Spleen (tissue), 7 donors: ENCODE measurements around the gene JAKMIP3.

ENCODE experiments used
- POLR2AphosphoS5 ChIP-seq, 3 donors: sonication (generic); formaldehyde crosslinking; IDR thresholded peaks; one replicate each; pipeline ENCODE4 v1.5.1; 2017; ENCODE audit warnings: antibody characterized with exemption in 3 of 3
- TF ChIP-seq, protein P1 (sequence below), 11 experiments: fragments of 200-600 bp in 7 of 11; fragments of 450-650 bp in 4 of 11; sonication (generic) in 4 of 11; IDR thresholded peaks in 8 of 11; conservative IDR thresholded peaks in 3 of 11; 1 replicate in 7 of 11; 2 replicates in 4 of 11; pipeline versions ENCODE4 v1.4.0 to v1.8.0; 2016 to 2021; ENCODE audit warnings: antibody characterized with exemption in 11 of 11, inconsistent platforms in 4 of 11, mild to moderate bottlenecking in 1 of 11
- donor health status: DM: no; HTN: no; CAD: no; lungs with moderate emphysema.
- donor health status: DM: no; HTN: no; CAD: no.
- donor health status: DM: no; HTN: no; CAD: no.

DNA sequence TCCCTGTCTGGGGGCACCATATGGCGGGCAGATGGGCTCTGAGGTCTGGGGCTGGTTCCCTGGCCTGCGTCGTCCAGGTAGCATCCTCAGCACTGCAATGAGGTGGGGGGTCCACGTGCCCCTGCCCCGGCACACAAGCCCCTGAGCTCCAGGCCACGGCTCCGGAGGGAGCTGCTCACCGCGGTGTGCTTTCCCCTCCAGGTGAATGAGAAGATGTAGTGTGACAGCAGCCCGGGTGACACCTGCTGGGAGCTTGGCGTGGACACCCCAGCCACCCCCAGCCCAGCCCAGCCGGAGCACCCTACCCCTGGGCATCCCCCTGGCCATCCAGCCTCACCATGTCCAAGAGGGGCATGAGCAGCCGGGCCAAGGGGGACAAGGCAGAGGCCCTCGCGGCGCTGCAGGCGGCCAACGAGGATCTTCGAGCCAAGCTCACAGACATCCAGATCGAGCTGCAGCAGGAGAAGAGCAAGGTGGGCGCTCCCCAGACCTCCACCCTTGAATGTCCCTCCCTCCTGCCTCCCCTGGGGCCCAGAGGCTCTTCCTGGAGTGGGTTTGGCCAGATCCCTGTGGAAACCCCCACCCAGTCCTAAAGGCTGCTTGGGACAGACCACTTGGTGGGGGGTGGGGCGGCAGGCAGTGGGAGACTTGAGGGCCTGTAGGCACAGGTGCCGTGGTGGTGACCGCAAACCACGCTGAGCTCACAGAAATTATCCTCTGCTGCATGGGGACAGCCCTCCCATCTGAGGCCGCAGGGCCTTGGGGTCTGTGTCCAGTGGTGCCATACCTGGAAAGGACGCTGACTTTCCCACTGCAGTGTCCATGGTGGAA is 38.9 kb downstream of the JAKMIP3 start:
- TF ChIP-seq, protein P1, sequence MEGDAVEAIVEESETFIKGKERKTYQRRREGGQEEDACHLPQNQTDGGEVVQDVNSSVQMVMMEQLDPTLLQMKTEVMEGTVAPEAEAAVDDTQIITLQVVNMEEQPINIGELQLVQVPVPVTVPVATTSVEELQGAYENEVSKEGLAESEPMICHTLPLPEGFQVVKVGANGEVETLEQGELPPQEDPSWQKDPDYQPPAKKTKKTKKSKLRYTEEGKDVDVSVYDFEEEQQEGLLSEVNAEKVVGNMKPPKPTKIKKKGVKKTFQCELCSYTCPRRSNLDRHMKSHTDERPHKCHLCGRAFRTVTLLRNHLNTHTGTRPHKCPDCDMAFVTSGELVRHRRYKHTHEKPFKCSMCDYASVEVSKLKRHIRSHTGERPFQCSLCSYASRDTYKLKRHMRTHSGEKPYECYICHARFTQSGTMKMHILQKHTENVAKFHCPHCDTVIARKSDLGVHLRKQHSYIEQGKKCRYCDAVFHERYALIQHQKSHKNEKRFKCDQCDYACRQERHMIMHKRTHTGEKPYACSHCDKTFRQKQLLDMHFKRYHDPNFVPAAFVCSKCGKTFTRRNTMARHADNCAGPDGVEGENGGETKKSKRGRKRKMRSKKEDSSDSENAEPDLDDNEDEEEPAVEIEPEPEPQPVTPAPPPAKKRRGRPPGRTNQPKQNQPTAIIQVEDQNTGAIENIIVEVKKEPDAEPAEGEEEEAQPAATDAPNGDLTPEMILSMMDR (IDR thresholded peaks at IDR 0.05 in 8 of 11, conservative IDR thresholded peaks at IDR 0.05 in 3 of 11) = no peak
- no peak for TF ChIP-seq POLR2AphosphoS5 (IDR thresholded peaks at IDR 0.05)
